Upper lobe of left lung (tissue), 4 donors: ENCODE measurements around the gene KLHL34.

Source experiments
- CTCF ChIP-seq, 6 experiments: fragments of 450-650 bp in 4 of 6; fragments of 200-600 bp in 2 of 6; sonication (generic) in 2 of 6; IDR thresholded peaks; one replicate each; pipeline ENCODE4 v1.5.1; 2016 to 2019; ENCODE audit warnings: antibody characterized with exemption in 6 of 6
- EP300 ChIP-seq, 4 donors: sonication (generic); formaldehyde crosslinking; IDR thresholded peaks; one replicate each; pipeline ENCODE4 v1.5.1; 2017; ENCODE audit warnings: antibody characterized with exemption in 4 of 4, control low read depth in 2 of 4
- POLR2A ChIP-seq, 4 donors: fragments of 450-650 bp; IDR thresholded peaks; one replicate each; pipeline ENCODE4 v1.5.1; 2016 to 2017; ENCODE audit warnings: antibody characterized with exemption in 4 of 4, mild to moderate bottlenecking in 2 of 4
- POLR2AphosphoS5 ChIP-seq, 2 donors: sonication (generic); formaldehyde crosslinking; IDR thresholded peaks; one replicate each; pipeline ENCODE4 v1.5.1; 2017; ENCODE audit warnings: antibody characterized with exemption in 2 of 2

GRCh38 chrX:21639775-21640174, 18.4 kb downstream of the KLHL34 start:
- TF ChIP-seq EP300 (IDR thresholded peaks at IDR 0.05) (no peak), CTCF (IDR thresholded peaks at IDR 0.05) (no peak), POLR2A (IDR thresholded peaks at IDR 0.05) (no peak), POLR2AphosphoS5 (IDR thresholded peaks at IDR 0.05) (no peak)
